Measurements from ENCODE around the gene MUCL1.

Gene MUCL1

DNA sequence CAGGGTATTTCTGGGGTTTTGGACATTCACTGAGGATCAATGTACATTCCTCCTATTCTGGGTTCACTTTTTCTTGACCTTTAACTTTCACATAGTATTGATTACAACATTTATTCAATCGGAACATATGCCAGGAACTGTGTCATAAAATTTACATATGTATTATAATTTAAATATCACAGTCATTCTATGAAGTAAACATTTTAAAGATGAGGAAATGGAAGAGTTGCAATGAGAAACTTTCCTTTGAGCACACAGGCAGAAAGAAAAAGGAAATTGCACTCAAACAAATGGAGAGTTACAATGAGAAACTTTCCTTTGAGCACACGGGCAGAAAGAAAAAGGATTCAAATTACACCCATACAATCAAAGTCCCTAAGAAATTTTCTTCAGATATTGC, 3.1 kb downstream of the MUCL1 start:
- no peaks in the 10 kb centered on the region for H3K9me3 ChIP-seq (ENCODE audit: insufficient read depth, low read length)
- H3K27me3 ChIP-seq (ENCODE audit: insufficient read depth, insufficient read length): no peaks in the 10 kb centered on the region
- H3K4me3 ChIP-seq (ENCODE audit: insufficient read length, low read depth): no peak overlapping the region
- no peaks in the 10 kb centered on the region for H3K4me1 ChIP-seq (ENCODE audit: insufficient read depth, insufficient read length)
- no peak for DNase-seq (ENCODE audit: low read depth, low spot score)
- no peaks in the 10 kb centered on the region for H3K36me3 ChIP-seq (ENCODE audit: insufficient read depth, insufficient read length, low read length)
- no peak overlapping the region for H3K9ac ChIP-seq (ENCODE audit: insufficient read length, low read depth)
- no peak for TF ChIP-seq YY1 (IDR thresholded peaks at IDR 0.05; ENCODE audit: insufficient read depth, insufficient read length)
- TF ChIP-seq ZNF274 (IDR thresholded peaks at IDR 0.05; ENCODE audit: low read depth, low read length): no peak
- no peak for TF ChIP-seq SUZ12 (IDR thresholded peaks at IDR 0.05; ENCODE audit: extremely low read depth, insufficient read depth, insufficient read length)

DNA sequence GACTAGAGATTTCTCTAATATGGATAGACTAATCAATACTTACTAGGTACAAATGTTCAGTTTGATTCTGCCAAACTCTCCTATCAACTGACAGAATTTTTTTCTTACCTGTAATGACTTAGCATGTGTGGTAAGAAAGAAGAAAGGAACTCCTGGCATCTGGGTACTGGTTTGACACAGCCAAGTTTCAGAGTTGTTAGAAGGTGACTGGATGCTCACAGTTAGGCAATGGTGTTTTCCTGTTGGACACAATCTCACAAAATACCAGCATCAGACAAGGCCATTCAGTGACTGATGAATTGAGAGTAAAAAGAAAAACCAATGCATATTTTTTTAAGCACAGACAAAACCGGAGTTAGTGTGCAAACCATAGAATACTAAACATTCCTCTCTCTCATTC, 4.2 kb downstream of the MUCL1 start:
- Histone ChIP-seq H3K27me3 (ENCODE audit: insufficient read depth, insufficient read length) (no peaks in the 10 kb centered on the region), H3K9me3 (ENCODE audit: insufficient read depth, low read length) (no peaks in the 10 kb centered on the region), H3K4me1 (ENCODE audit: insufficient read depth, insufficient read length) (no peaks in the 10 kb centered on the region), H3K9ac (ENCODE audit: insufficient read length, low read depth) (no peak overlapping the region), H3K36me3 (ENCODE audit: insufficient read depth, insufficient read length, low read length) (no peaks in the 10 kb centered on the region), H3K4me3 (ENCODE audit: insufficient read length, low read depth) (no peak overlapping the region)
- no peak for DNase-seq (ENCODE audit: low read depth, low spot score)
- no peak for TF ChIP-seq YY1 (IDR thresholded peaks at IDR 0.05; ENCODE audit: insufficient read depth, insufficient read length)
- TF ChIP-seq SUZ12 (IDR thresholded peaks at IDR 0.05; ENCODE audit: extremely low read depth, insufficient read depth, insufficient read length): no peak
- no peak for TF ChIP-seq ZNF274 (IDR thresholded peaks at IDR 0.05; ENCODE audit: low read depth, low read length)

DNA sequence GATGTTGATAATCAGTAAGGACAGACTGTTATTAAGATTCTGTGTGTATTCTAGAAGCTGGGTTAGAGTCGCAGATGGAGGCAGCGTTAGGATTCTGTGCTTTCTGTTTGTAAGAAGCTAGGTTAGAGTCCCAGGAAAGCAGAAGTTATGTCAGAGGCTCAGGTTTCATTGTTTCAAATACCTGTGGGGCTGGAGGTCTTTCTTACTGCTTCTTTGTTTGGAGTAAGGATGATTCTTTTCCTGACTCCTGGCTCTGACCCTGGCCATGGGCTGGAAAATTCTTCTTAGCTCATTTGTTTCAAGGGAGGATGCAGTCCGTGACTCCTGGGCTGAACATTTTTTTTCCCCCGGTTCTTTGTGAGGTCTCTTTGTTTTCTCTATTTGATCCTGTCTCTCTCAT, 5.2 kb downstream of the MUCL1 start:
- DNase-seq (ENCODE audit: low read depth, low spot score): no peak
- no peak overlapping the region for H3K4me3 ChIP-seq (ENCODE audit: insufficient read length, low read depth)
- H3K36me3 ChIP-seq (ENCODE audit: insufficient read depth, insufficient read length, low read length): no peaks in the 10 kb centered on the region
- H3K9ac ChIP-seq (ENCODE audit: insufficient read length, low read depth): no peak overlapping the region
- H3K4me1 ChIP-seq (ENCODE audit: insufficient read depth, insufficient read length): no peaks in the 10 kb centered on the region
- no peaks in the 10 kb centered on the region for H3K9me3 ChIP-seq (ENCODE audit: insufficient read depth, low read length)
- no peaks in the 10 kb centered on the region for H3K27me3 ChIP-seq (ENCODE audit: insufficient read depth, insufficient read length)
- TF ChIP-seq SUZ12 (IDR thresholded peaks at IDR 0.05; ENCODE audit: extremely low read depth, insufficient read depth, insufficient read length) (no peak), ZNF274 (IDR thresholded peaks at IDR 0.05; ENCODE audit: low read depth, low read length) (no peak), YY1 (IDR thresholded peaks at IDR 0.05; ENCODE audit: insufficient read depth, insufficient read length) (no peak)

DNA sequence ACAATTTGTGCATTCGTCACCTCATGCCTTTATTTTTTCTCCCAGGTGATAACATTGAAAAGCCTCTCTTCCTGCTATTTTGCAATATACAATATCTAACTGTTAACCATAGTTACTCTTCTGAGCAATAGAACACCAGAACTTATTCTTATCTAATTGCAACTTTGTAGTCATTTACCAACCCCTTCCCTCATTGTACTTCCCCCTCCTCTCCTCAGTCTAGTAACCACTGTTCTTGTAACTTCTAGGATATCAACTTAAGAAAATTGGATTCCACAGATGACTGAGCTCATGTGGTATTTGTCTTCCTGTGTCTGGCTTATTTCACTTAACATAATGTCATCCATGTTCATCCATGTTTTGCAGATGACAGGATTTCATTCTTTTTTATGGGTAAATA, 7.6 kb downstream of the MUCL1 start:
- H3K9ac ChIP-seq (ENCODE audit: insufficient read length, low read depth): no peak overlapping the region
- DNase-seq (ENCODE audit: low read depth, low spot score): no peak
- no peaks in the 10 kb centered on the region for H3K4me1 ChIP-seq (ENCODE audit: insufficient read depth, insufficient read length)
- no peaks in the 10 kb centered on the region for H3K36me3 ChIP-seq (ENCODE audit: insufficient read depth, insufficient read length, low read length)
- TF ChIP-seq ZNF274 (IDR thresholded peaks at IDR 0.05; ENCODE audit: low read depth, low read length) (no peak), SUZ12 (IDR thresholded peaks at IDR 0.05; ENCODE audit: extremely low read depth, insufficient read depth, insufficient read length) (no peak), YY1 (IDR thresholded peaks at IDR 0.05; ENCODE audit: insufficient read depth, insufficient read length) (no peak)
- H3K27me3 ChIP-seq (ENCODE audit: insufficient read depth, insufficient read length): no peaks in the 10 kb centered on the region
- H3K4me3 ChIP-seq (ENCODE audit: insufficient read length, low read depth): no peak overlapping the region
- H3K9me3 ChIP-seq (ENCODE audit: insufficient read depth, low read length): no peaks in the 10 kb centered on the region

DNA sequence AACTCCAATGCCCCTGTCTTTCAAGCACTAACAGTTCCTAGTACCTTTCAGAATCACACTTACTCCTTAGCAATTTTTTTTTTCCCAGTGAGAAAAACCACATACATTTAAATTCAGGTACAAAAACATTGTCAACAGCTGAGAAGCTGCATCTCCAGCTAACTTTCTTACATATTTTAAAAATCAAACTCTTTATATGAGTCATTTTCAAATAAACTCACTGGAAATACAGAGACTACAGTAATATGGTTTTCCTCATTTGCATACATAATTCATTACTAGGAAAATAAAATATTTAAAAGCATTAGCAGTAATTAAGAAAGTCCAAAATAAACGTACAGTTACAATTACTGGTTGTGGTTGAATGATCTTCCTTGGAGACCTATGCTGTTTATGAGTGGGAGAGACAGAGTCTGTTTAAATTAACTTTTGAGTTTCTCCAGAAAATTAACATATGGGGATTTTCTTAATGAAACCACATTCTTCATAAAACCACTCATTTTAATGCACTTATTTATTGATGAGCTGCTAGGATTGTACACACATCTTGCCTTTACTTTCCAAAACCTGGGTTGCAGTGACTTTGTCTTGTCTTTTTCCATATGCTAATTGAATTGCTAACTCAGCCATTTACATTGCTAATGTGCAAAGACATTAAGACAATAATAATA, 9.8 kb downstream of the MUCL1 start:
- Histone ChIP-seq H3K4me1 (ENCODE audit: insufficient read depth, insufficient read length) (no peaks in the 10 kb centered on the region), H3K36me3 (ENCODE audit: insufficient read depth, insufficient read length, low read length) (no peaks in the 10 kb centered on the region), H3K27me3 (ENCODE audit: insufficient read depth, insufficient read length) (no peaks in the 10 kb centered on the region), H3K4me3 (ENCODE audit: insufficient read length, low read depth) (no peak overlapping the region), H3K9ac (ENCODE audit: insufficient read length, low read depth) (no peak overlapping the region), H3K9me3 (ENCODE audit: insufficient read depth, low read length) (no peaks in the 10 kb centered on the region)
- TF ChIP-seq YY1 (IDR thresholded peaks at IDR 0.05; ENCODE audit: insufficient read depth, insufficient read length) (no peak), SUZ12 (IDR thresholded peaks at IDR 0.05; ENCODE audit: extremely low read depth, insufficient read depth, insufficient read length) (no peak)
- no peak for DNase-seq (ENCODE audit: low read depth, low spot score)

DNA sequence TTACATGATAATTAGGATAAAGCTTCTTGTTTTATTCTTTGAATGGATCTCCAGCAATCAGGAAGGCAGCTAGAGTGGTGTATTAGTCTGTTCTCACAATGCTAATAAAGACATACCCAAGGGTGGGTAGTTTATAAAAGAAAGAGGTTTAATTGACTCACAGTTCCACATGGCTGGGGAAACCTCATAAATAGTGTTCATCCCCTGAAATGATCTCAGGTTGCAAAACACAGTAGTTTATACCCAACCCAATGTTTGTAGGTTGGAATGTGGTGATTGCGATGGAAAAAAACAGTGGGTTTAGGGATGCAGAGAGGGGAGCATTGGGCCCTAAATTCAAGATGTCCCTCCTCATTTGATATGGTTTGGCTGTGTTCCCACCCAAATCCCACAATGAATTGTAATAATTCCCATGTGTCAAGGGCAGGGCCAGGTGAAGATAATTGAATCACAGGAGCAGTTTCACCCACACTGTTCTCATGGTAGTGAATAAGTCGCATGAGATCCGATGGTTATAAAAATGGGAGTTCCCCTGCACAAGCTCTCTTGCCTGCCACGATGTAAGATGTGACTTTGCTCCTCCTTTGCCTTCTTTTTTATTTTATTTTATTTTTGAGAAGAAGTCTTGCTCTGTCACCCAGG, 11.5 kb downstream of the MUCL1 start:
- no peak overlapping the region for H3K4me3 ChIP-seq (ENCODE audit: insufficient read length, low read depth)

DNA sequence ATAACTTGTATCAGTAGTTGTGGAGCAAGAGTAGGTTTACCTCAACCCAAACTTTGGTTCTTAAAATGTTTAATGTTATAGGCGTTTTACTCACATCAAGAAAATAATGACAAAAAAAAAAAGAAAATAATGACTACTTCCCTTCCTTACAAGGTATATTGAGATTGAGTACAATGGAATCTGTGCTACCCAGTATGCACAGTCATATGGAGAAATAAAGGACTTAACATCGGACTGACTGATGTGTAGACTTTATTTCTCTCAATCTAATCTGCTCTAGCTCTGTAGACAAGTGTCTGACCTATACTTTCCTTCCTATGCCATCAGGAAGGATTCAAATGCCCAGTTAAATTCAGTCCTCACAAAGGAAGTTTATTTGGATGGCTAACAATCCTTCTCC, 14.4 kb downstream of the MUCL1 start:
- no peak for DNase-seq (ENCODE audit: low read depth, low spot score)
- H3K4me1 ChIP-seq (ENCODE audit: insufficient read depth, insufficient read length): no peaks in the 10 kb centered on the region
- no peaks in the 10 kb centered on the region for H3K9me3 ChIP-seq (ENCODE audit: insufficient read depth, low read length)
- no peak for TF ChIP-seq YY1 (IDR thresholded peaks at IDR 0.05; ENCODE audit: insufficient read depth, insufficient read length)
- no peak for TF ChIP-seq SUZ12 (IDR thresholded peaks at IDR 0.05; ENCODE audit: extremely low read depth, insufficient read depth, insufficient read length)
- no peak for TF ChIP-seq ZNF274 (IDR thresholded peaks at IDR 0.05; ENCODE audit: low read depth, low read length)
- no peaks in the 10 kb centered on the region for H3K27me3 ChIP-seq (ENCODE audit: insufficient read depth, insufficient read length)
- no peak overlapping the region for H3K9ac ChIP-seq (ENCODE audit: insufficient read length, low read depth)
- no peaks in the 10 kb centered on the region for H3K36me3 ChIP-seq (ENCODE audit: insufficient read depth, insufficient read length, low read length)
- H3K4me3 ChIP-seq (ENCODE audit: insufficient read length, low read depth): no peak overlapping the region

More for the DNA sequence above, 11.5 kb downstream of the MUCL1 start:
- TF ChIP-seq YY1 (IDR thresholded peaks at IDR 0.05; ENCODE audit: insufficient read depth, insufficient read length) (no peak), ZNF274 (IDR thresholded peaks at IDR 0.05; ENCODE audit: low read depth, low read length) (no peak), SUZ12 (IDR thresholded peaks at IDR 0.05; ENCODE audit: extremely low read depth, insufficient read depth, insufficient read length) (no peak)
- Histone ChIP-seq H3K4me1 (ENCODE audit: insufficient read depth, insufficient read length) (no peaks in the 10 kb centered on the region), H3K9me3 (ENCODE audit: insufficient read depth, low read length) (no peaks in the 10 kb centered on the region), H3K9ac (ENCODE audit: insufficient read length, low read depth) (no peak overlapping the region), H3K27me3 (ENCODE audit: insufficient read depth, insufficient read length) (no peaks in the 10 kb centered on the region), H3K36me3 (ENCODE audit: insufficient read depth, insufficient read length, low read length) (no peaks in the 10 kb centered on the region)
- no peak for DNase-seq (ENCODE audit: low read depth, low spot score)

All from NT2/D1 (cell line).